H1 (cell line): ENCODE results near the gene ACAA1. TPM values are rescaled to one million over a fixed set of nuclear protein-coding genes. Genes with fewer than 3 reads are reported as not detected.

Source experiments
- JUN ChIP-seq: IDR thresholded peaks from 2 replicates; pipeline ENCODE4 v1.6.1; 2011; ENCODE audit warnings: low read depth, mild to moderate bottlenecking, improper control_type of control experiment, low read length
- KDM4A ChIP-seq: IDR thresholded peaks from one replicate; pipeline ENCODE4 v1.7.1; 2012; ENCODE audit warnings: low read depth, mild to moderate bottlenecking, moderate library complexity, low read length, inconsistent platforms; ENCODE audit not compliant: severe bottlenecking
- RBBP5 ChIP-seq: IDR thresholded peaks from 2 replicates; pipeline ENCODE4 v1.7.1; 2012; ENCODE audit warnings: low read depth, mild to moderate bottlenecking, inconsistent platforms, low read length, moderate library complexity, borderline replicate concordance
- polyA plus RNA-seq, 7 experiments: library from polyadenylated mRNA; depleted of rRNA in 3 of 7; stranded (reverse) in 5 of 7; unstranded in 2 of 7; fragments of >200 nt in 5 of 7; fragments of 200-250 nt in 2 of 7; gene quantifications; 1 replicate in 5 of 7; 2 replicates in 1 of 7; 4 replicates in 1 of 7; pipeline versions ENCODE4 v1.2.1 to v1.2.3, GENCODE V29; 2011 to 2013; ENCODE audit warnings: missing spikeins in 2 of 7, mixed read lengths in 2 of 7
- total RNA-seq: library from RNA; stranded (reverse); fragmentation: NEBNext Ultra II Directional; extraction: Animal tissue kit (Norgen Biotek cat#: 25700); gene quantifications from 2 replicates; pipeline ENCODE4 v1.2.1, GENCODE V29; 2021

Gene ACAA1
- total and polyA plus RNA-seq, 2 of the 8 experiments (the other 6 are each of a cell fraction or from before 2014, with no cell fraction given): 23.1 to 34.8 TPM

- TF ChIP-seq KDM4A: no peak
- no peak for TF ChIP-seq RBBP5
- no peak for TF ChIP-seq JUN
Observed at GRCh38 chr3:38167591-38167990, 30.7 kb upstream of the ACAA1 start (continued).
